ENCODE measurements around the gene SFRP5. TPM values are rescaled to one million over a fixed set of nuclear protein-coding genes. Genes with fewer than 3 reads are reported as not detected.
A peak's percentile ranks its signal among the peaks of the same experiment; 100 is the strongest.

Gene SFRP5
- polyA plus RNA-seq, 10 donors = 1.2 to 2.2 (median 1.4) TPM

GRCh38 chr10:97740613-97741012 is 31.2 kb downstream of the SFRP5 start:
- no peak for DNase-seq

DNA sequence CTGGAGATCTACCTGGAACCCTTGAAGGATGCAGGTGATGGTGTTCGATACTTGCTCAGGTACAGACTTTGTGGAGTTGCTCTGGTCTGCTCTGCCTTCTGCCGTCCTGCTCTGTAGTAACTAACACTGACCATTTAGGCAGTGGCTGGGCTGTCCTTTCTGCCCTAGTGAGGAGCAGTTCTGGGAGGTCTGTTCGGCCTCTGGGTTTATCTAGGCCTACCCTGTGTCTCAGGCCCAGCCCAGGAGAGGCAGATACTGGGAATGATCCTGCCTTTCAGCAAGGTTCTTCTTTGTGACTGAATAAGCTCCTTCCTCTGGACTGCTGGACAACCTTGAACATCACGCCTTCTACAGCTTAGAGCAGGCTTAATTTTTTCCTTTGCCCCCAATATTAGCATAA is 33.2 kb downstream of the SFRP5 start:
- no peak for DNase-seq

- no peak for DNase-seq
Measured at GRCh38 chr10:97737770-97738265, 34.0 kb downstream of the SFRP5 start.

- peak; percentile 94 to 98 (median 98) for DNase-seq
Measured at GRCh38 chr10:97736902-97737769, 34.7 kb downstream of the SFRP5 start, which contains the start of gene ZFYVE27. ZFYVE27 (plus strand) TSS chr10:97737128; CDS start chr10:97738478, 1,350 bp downstream.

DNA sequence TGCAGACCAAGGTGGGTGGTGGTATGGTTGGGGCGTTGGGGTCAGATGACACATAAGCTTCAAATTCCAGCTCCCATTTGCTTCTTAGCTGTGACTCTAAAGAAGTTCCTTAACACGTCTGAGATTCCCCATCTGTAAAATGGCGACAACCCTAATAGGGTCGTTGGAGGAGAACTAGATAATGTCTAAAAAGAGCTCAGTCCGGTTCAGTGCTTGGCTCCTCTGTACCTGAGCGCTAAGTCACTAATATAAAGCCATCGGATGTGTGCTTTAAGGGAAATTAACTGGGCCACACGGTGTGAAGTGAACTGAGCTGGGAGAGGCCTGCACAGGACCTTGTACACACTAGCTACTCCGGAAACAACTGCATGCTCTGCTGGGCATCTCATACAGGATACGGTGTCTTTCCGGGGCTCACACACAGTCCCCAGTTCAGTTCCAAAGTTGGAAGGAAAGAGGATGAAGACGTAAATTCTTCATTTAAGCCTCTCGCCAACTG is 35.3 kb downstream of the SFRP5 start:
- no peak for DNase-seq

DNA sequence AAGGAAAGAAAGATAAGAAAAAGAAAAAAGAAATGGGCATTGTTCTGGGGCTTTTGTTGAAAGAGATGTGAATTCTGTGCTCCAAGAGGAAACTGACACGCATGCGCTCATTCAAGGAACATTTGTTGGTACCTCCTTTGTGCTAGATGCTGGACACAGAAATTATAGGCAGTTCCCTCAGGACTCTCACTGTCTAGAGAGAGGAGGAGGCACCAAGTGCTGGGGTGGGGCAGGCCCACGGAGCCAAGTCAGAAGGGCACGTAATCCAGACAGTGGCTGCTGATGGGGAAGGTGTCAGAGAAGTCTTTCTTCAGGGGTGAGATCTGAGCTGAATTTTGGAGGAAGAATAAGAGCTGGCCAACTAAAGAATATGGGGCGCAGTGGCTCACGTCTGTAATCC is 37.8 kb downstream of the SFRP5 start:
- DNase-seq = no peak

DNA sequence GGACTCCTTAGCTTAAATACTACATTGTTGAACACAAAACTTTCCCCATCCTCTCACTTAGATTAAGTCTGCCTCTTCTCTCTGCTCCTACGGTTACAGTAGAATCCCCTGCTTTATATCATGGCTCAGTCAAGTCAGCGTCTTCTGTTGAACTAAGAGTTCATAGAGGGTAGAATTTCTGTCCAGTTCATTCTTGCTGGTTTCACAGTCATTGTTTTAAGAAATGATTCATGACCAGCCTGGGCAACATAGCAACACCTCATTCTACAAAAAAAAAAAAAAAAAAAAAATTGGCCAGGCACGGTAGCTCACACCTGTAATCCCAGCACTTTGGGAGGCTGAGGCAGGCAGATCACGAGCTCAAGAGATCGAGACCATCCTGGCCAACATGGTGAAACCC is 38.5 kb downstream of the SFRP5 start:
- no peak for DNase-seq

DNA sequence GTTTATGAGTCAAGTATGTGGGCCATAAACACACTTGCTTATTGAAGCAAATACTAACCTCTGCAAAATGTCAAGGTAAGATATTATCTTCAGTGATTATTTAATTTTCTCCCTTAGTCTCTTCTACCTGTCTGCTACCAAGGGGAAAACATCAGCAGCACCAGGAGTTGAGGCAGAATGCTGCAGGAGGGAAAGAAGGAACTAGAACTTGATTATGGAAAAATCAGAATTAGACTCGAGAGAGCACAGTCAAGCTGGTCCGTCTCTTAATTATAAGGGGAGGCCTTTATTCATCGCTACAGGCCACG is 39.8 kb downstream of the SFRP5 start:
- DNase-seq = no peak

DNA sequence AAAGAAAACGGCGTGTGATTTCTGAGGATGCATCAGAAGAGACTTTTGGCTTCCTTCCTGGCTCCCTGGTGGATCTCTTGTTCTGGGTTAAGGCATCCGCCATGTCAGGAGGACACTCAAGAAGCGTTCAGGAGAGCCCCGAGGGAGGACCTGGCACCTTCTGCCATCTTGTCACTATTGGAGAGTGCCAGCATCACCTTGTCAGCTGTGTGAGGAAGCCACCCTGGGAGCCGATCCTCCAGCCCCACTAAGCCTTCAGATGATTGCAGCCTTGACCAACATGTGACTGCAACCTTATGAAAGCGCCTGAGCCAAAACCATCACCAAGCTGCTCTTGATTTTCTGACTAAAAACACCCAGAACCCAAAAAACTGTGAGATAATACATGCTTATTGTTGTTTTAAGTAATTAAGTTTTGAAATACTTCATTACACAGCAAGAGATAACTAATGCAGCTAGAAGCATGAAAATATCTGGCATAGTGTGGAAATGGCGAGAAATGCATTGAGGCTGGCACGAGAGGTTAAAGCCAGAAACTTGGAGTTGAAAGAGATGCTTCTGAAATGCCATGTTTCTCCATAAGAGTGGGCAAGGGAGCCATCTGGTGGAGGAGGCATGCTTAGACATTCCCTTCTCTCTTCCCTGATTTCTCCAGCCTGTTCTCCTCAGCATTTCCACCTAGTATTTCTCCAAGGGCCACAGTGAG is 40.3 kb downstream of the SFRP5 start:
- peak; percentile 64 to 83 (median 80) for DNase-seq

DNA sequence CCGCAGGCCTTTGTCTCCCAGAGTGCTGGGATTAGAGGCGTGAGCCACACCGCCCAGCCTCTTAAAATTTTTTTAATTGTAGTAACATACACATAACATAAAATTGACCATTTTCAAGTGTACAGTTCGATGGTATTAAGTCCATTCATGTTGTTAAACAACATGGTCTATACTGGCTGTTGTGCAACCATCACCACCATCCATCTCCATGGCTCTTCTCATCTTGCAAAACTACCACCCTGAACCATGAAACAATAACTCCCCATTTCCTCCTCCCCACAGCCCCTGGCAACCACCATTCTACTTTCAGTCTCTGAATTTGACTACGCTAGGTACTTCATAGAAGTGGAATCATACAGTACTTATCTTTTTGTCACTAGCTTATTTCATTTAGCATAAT is 42.8 kb downstream of the SFRP5 start:
- no peak for DNase-seq

DNA sequence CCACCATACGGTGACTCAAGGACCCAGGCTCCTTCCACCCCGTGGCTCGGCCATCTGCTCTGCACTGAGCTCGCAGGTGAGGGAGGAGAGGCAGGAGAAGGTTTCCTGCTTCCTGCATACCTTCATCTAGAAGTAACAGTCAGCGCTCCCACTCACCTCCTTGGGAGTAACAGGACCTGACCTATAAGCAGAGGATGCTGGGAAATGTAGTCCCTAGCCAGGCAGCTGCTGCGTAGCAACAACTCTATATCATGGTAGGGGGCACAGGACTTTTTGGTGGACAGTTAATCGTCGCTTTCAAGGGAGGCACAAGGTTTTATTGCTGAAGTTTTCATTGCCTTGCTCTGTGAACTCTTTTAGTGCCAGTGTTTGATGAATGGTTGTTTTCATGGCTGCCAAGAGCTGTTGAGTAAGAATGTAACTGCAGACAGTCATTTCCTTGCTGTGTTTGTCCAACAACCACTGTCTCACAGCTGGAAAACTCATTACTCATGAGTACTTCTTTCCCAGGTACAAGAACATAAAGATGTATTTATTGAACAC is 45.1 kb downstream of the SFRP5 start:
- DNase-seq = peak in 2 of 3 donors; percentile 62 to 81

- no peak for DNase-seq
Measured at GRCh38 chr10:97724341-97724941, 47.4 kb downstream of the SFRP5 start.

- DNase-seq = no peak
Measured at GRCh38 chr10:97723001-97723400, 48.8 kb downstream of the SFRP5 start.

- DNase-seq = no peak
Measured at GRCh38 chr10:97721871-97722780, 49.7 kb downstream of the SFRP5 start.

DNA sequence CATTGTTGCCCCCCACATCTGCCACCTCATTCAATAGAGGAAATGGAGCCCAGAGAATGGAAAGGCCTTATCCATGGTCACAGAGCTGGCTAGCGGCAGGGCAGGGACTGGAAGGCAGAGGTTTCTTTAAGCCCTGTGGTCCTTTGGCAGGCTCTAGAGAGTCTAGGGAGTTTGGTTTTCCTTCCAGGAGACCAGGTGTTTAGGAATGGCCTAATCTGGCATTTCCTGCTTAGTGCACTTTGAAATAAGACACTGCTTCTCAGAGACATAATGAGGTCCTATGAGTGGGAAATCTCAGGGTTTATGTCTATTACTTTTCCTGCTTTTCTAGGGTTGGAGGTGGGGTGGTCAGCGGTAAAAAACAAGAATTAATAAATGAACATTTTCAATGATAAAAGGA is 52.2 kb downstream of the SFRP5 start:
- no peak for DNase-seq

- no peak for DNase-seq
Measured at GRCh38 chr10:97718659-97719142, 53.1 kb downstream of the SFRP5 start.

DNA sequence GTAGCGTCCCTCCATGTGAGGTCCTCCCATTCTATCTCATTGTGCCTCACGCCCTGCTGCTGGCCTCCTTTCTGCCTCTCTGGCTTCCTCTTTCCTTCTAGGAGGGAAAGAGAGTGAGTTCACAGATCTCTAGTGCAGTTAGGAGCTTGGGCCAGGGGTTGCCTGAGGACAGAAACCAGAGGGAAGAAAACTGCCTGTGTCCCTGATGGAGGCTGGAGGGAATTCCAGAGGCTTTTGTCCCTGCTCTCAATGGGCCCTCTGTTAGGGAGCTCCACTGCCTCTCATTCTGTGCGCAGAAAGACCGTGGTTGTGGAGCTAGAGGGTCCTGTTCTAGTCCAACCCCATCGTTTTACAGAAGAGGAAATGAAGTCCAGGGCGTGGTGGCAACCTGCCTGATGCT is 53.6 kb downstream of the SFRP5 start:
- no peak for DNase-seq

GRCh38 chr10:97717627-97718026 is 54.2 kb downstream of the SFRP5 start:
- DNase-seq = no peak
